HG02798 (cell line): ENCODE data around the gene ICA1.
"Not testable (repeated sequence)": the region's sequence is repeated elsewhere in the genome, so short reads cannot be mapped to it uniquely, and the experiment has no call there.

ENCODE experiments used
- ATAC-seq: cut with Tn5 transposase; IDR thresholded peaks from one replicate; pipeline ENCODE4 v1.9.1; 2021; ENCODE audit warnings: mild to moderate bottlenecking; ENCODE audit not compliant: unreplicated experiment, poor library complexity

Gene ICA1

GRCh38 chr7:8063706-8064297 lies 198.2 kb downstream of the ICA1 start:
- no peak for ATAC-seq

GRCh38 chr7:8063300-8063699 lies 198.7 kb downstream of the ICA1 start:
- not testable (repeated sequence) for ATAC-seq
